Heart left ventricle (tissue), 16 donors: ENCODE results near the gene DAGLA. TPM values are rescaled to one million over a fixed set of nuclear protein-coding genes. Genes with fewer than 3 reads are reported as not detected.

Experiments
- ATAC-seq, 4 donors: fragments of 200-7000 bp; cut with Tn5 transposase; one replicate each; pipeline ENCODE4 v1.9.1; 2020 to 2022; ENCODE audit warnings: moderate library complexity in 4 of 4, mild to moderate bottlenecking in 3 of 4, moderate number of reproducible peaks in 1 of 4
- DNase-seq, 5 donors: peaks; one replicate each; pipeline ENCODE4 v3.0.0-alpha.2; 2020
- H3K27ac ChIP-seq, 12 donors: fragments of 200-600 bp; sonication (generic) in 4 of 12; one replicate each; pipeline versions ENCODE4 v1.5.0 to v1.8.0; 2016 to 2022; ENCODE audit warnings: mild to moderate bottlenecking in 2 of 12
- H3K27me3 ChIP-seq, 9 donors: fragments of 200-600 bp; sonication (generic) in 2 of 9; one replicate each; pipeline versions ENCODE4 v1.5.1 to v1.8.0; 2016 to 2022; ENCODE audit warnings: mild to moderate bottlenecking in 3 of 9
- H3K36me3 ChIP-seq, 9 donors: fragments of 200-600 bp; sonication (generic) in 2 of 9; one replicate each; pipeline versions ENCODE4 v1.5.0 to v1.8.0; 2018 to 2022; ENCODE audit warnings: mild to moderate bottlenecking in 2 of 9
- H3K4me1 ChIP-seq, 12 donors: fragments of 200-600 bp; sonication (generic) in 4 of 12; one replicate each; pipeline versions ENCODE4 v1.5.0 to v1.8.0; 2016 to 2022; ENCODE audit warnings: mild to moderate bottlenecking in 3 of 12
- H3K4me3 ChIP-seq, 12 donors: fragments of 200-600 bp; sonication (generic) in 4 of 12; one replicate each; pipeline versions ENCODE4 v1.5.0 to v1.8.0; 2017 to 2022; ENCODE audit warnings: mild to moderate bottlenecking in 9 of 12, moderate library complexity in 4 of 12
- H3K9me3 ChIP-seq, 12 donors: fragments of 200-600 bp; sonication (generic) in 4 of 12; one replicate each; pipeline versions ENCODE4 v1.5.0 to v1.8.0; 2016 to 2022; ENCODE audit warnings: mild to moderate bottlenecking in 1 of 12
- CTCF ChIP-seq, 12 donors: fragments of 200-600 bp; sonication (generic) in 4 of 12; IDR thresholded peaks; one replicate each; pipeline versions ENCODE4 v1.5.0 to v1.8.0; 2018 to 2022; ENCODE audit warnings: antibody characterized with exemption in 12 of 12, mild to moderate bottlenecking in 5 of 12
- POLR2A ChIP-seq, 2 donors: fragments of 450-650 bp; IDR thresholded peaks; one replicate each; pipeline ENCODE4 v1.6.1; 2017; ENCODE audit warnings: antibody characterized with exemption in 2 of 2, mild to moderate bottlenecking in 2 of 2, moderate library complexity in 2 of 2
- WGBS, 4 donors: extraction: QIAGEN DNeasy Blood & Tissue Kit in 2 of 4; methylation state at CpG; one replicate each; pipeline versions ENCODE4 v1.1.5 to v1.1.7; 2013 to 2018; 5-methylcytosine and 5-hydroxymethylcytosine counted together
- intact Hi-C, 10 donors: fragments of 100-400 bp; cut with DNase I; formaldehyde crosslinking; loops; one replicate each; pipeline versions ENCODE4 v1.11.1 to v1.14.2; 2022
- microRNA counts, 2 donors: library from miRNA; unstranded; fragments of <30 nt; microRNA quantifications; one replicate each; lab custom pipeline; 2016
- polyA plus RNA-seq, 2 donors: library from polyadenylated mRNA; stranded (reverse); fragments of 200-250 nt; gene quantifications; one replicate each; pipeline ENCODE4 v1.2.3, GENCODE V29; 2013
- total RNA-seq, 9 donors: library from RNA; depleted of rRNA in 2 of 9; stranded (reverse); fragments of >200 nt in 2 of 9; fragmentation: NEBNext Ultra II Directional in 3 of 9; extraction: Animal tissue kit (Norgen Biotek cat#: 25700) in 3 of 9; gene quantifications; one replicate each; pipeline versions ENCODE4 v1.1.0 to v1.2.4, GENCODE V29; 2016 to 2023
- donor health status: ischemic (EF 13 %, LVEDD 7.1; RV severe dilation, severe dysfunction).
- donor health status: healthy with polysubstance abuse.
- donor health status: DM: no; HTN: yes; CAD: no.
- donor health status: DM: no; HTN: no; CAD: no.
- donor health status: ischemic (EF 25% LVEDD 6.9; RV normal size, moderate dysfunction).
- donor health status: ischemic (EF 25% LVEDD 5.7; RV mildly dilated, moderate dysfunction).
- donor health status: healthy.
- donor health status: DM: yes; HTN: yes; CAD: no.
- donor health status: ischemic (EF 35%, LVEDD 5.7; RV mildly dilated, moderate dysfunction).
- donor health status: nonischemic (EF 11% LVEDD 7.7; RV severe dilation, severe dysfunction).
- donor health status: DM: yes; HTN: yes; CAD: no.
- donor health status: PGD.
- donor health status: ischemic (EF 29% LVEDD 5.4; RV normal size, mild dysfunction).
- donor health status: nonischemic (EF 23%, LVEDD 6.1; RV moderate dilation, normal function).

The DAGLA gene
- total and polyA plus RNA-seq, 11 donors: 2.2 to 5.6 (median 3.3) TPM

DNA sequence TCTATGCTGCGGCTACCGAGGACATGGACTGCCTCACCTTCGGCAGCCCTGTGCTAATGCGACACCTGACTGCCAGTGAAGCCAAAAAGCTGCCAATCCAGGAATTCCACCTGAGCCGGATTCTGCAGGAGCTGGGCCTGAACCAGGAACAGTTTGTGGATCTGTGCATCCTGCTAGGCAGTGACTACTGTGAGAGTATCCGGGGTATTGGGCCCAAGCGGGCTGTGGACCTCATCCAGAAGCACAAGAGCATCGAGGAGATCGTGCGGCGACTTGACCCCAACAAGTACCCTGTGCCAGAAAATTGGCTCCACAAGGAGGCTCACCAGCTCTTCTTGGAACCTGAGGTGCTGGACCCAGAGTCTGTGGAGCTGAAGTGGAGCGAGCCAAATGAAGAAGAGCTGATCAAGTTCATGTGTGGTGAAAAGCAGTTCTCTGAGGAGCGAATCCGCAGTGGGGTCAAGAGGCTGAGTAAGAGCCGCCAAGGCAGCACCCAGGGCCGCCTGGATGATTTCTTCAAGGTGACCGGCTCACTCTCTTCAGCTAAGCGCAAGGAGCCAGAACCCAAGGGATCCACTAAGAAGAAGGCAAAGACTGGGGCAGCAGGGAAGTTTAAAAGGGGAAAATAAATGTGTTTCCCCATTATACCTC is 115.8 kb downstream of the DAGLA start:
- intact Hi-C loops: loop anchor here (2.0 to 10.0 kb wide), 14 partner anchors 76 to 579 kb away; partner anchors contain the start of gene FADS3 (in 1 of the 10)
- peak in 2 of 5 donors; percentile 20 to 49 for DNase-seq
- TF ChIP-seq CTCF (IDR thresholded peaks at IDR 0.05): no peak
- no peak for TF ChIP-seq POLR2A (IDR thresholded peaks at IDR 0.05)
- Histone ChIP-seq H3K9me3 (no peaks in the 10 kb centered on the region), H3K27me3 (no peaks in the 10 kb centered on the region), H3K4me3 (no peak overlapping the region), H3K36me3 (peaks cover 0 to 24% (median 7%) of the 10 kb centered on the region in 9 donors), H3K27ac (no peak overlapping the region), H3K4me1 (peaks cover 6 to 28% (median 22%) of the 10 kb centered on the region in 12 donors)
- no peak for ATAC-seq
- 90 to 93% (median 91%) methylated on average over 14 to 18 of the region's 18 CpGs for whole genome bisulfite sequencing, 4 donors

MicroRNAs within 50 kb of the gene (microRNA counts, 767-probe panel; counts per million panel counts)
- 0 to 71.6 counts per million in 2 donors for microRNA hsa-miR-611 (lab: Ali Mortazavi, UCI)

Other genes with a start within 250 kb of the DAGLA start
- gene LRRC10B, start 171.6 kb upstream of the DAGLA start, total RNA-seq: 1 to 10 TPM in 5 of 9 donors, under 1 TPM in 4; 0.15 to 4.2 (median 1.1) TPM
- 1 to 10 TPM in 1 of 2 donors, under 1 TPM in 1; 0.76 to 1.3 TPM for gene LRRC10B, start 171.6 kb upstream of the DAGLA start, polyA plus RNA-seq
- 10 to 100 TPM; 12.4 to 22.7 (median 17.4) TPM for gene SYT7, start 99.3 kb upstream of the DAGLA start, total RNA-seq
- gene SYT7, start 99.3 kb upstream of the DAGLA start, polyA plus RNA-seq: 10 to 100 TPM; 13.0 to 34.7 TPM
- 10 to 100 TPM in 1 of 9 donors, under 1 TPM in 6, not detected in 2; 0.20 to 41.2 (median 0.32) TPM for gene MYRF, start 72.2 kb downstream of the DAGLA start, total RNA-seq
- gene MYRF, start 72.2 kb downstream of the DAGLA start, polyA plus RNA-seq: under 1 TPM; 0.11 to 0.18 TPM
- 100 to 1,000 TPM in 7 of 9 donors, 10 to 100 TPM in 2; 48.0 to 129 (median 103) TPM for gene TMEM258, start 112.2 kb downstream of the DAGLA start, total RNA-seq
- 100 to 1,000 TPM; 119 to 139 TPM for gene TMEM258, start 112.2 kb downstream of the DAGLA start, polyA plus RNA-seq
- 10 to 100 TPM in 1 of 9 donors, 1 to 10 TPM in 8; 3.9 to 13.7 (median 6.8) TPM for gene FEN1, start 112.5 kb downstream of the DAGLA start, total RNA-seq
- gene FEN1, start 112.5 kb downstream of the DAGLA start, polyA plus RNA-seq: 10 to 100 TPM in 1 of 2 donors, 1 to 10 TPM in 1; 2.6 to 11.9 TPM
- gene FADS1, start 136.6 kb downstream of the DAGLA start, total RNA-seq: 10 to 100 TPM; 16.9 to 37.6 (median 23.6) TPM
- gene FADS1, start 136.6 kb downstream of the DAGLA start, polyA plus RNA-seq: 10 to 100 TPM; 14.3 to 72.6 TPM
- gene FADS2, start 147.9 kb downstream of the DAGLA start, total RNA-seq: 10 to 100 TPM in 8 of 9 donors, 1 to 10 TPM in 1; 2.6 to 38.2 (median 19.2) TPM
- 10 to 100 TPM; 13.8 to 43.6 TPM for gene FADS2, start 147.9 kb downstream of the DAGLA start, polyA plus RNA-seq
- 100 to 1,000 TPM in 3 of 9 donors, 10 to 100 TPM in 6; 53.2 to 147 (median 79.6) TPM for gene FADS3, start 211.2 kb downstream of the DAGLA start, total RNA-seq
- gene FADS3, start 211.2 kb downstream of the DAGLA start, polyA plus RNA-seq: 100 to 1,000 TPM in 1 of 2 donors, 10 to 100 TPM in 1; 65.6 to 237 TPM
- 10 to 100 TPM in 3 of 9 donors, 1 to 10 TPM in 6; 4.7 to 22.0 (median 7.7) TPM for gene RAB3IL1, start 237.2 kb downstream of the DAGLA start, total RNA-seq
- gene RAB3IL1, start 237.2 kb downstream of the DAGLA start, polyA plus RNA-seq: 1 to 10 TPM; 6.0 to 7.5 TPM